Measurements from ENCODE around the gene RAD51B. TPM values are rescaled to one million over a fixed set of nuclear protein-coding genes. Genes with fewer than 3 reads are reported as not detected.

The RAD51B gene
- total and polyA plus RNA-seq, 2 donors (not counting 1 experiment from before 2014, with no cell fraction given): 4.6 to 16.3 TPM

DNA sequence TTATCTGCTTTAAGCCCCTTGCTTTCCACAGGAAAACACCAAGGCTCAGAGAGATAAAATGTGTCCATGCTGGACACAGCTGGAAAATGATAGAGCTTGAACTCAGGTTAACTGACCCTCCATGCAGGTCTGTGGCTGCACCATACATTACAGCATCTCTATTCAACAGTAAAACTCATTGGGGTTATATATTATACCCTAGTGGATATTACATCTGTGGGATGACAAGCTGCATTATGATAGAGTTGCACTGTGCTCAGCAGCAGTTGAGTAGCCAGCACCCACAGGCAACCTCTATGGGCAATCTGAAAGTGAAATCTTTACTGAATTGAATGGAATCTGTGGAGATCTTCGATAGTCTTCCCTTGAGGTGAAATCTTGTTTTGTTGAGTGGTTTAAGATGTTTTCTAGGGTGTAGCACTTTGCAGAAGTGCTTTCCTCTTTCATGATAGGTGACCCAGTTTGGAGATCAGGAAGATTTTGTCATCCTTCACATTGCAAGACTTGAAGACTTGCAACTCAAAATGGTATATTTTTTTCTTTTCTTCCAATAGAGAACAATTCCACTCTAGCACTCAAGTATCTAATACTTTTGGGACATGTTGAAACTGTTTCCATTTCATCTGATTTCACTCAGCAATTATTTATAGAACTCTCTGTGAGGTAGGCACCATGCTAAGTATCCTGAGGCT, 389.2 kb downstream of the RAD51B start:
- no peaks in the 10 kb centered on the region for H3K27me3 ChIP-seq (ENCODE audit: control insufficient read depth, insufficient read depth, low read length)
- H3K27ac ChIP-seq (ENCODE audit: insufficient read depth, low read length): no peak overlapping the region
- H4K20me1 ChIP-seq (ENCODE audit: control insufficient read depth, extremely low read depth, insufficient read depth, low read length): no peaks in the 10 kb centered on the region
- peaks cover 17% of the 10 kb centered on the region for H3K4me1 ChIP-seq (ENCODE audit: control insufficient read depth, extremely low read depth, insufficient read depth, low read length)
- no peak overlapping the region for H3K4me3 ChIP-seq (replicated peaks in 1 of 4; ENCODE audit: control extremely low read depth in 1 of 4, insufficient read depth in 1 of 4, low read depth in 3 of 4, low read length in 4 of 4)
- H3K79me2 ChIP-seq (ENCODE audit: control insufficient read depth, insufficient read depth, low read length): no peaks in the 10 kb centered on the region
- TF ChIP-seq EZH2 (IDR thresholded peaks at IDR 0.05; ENCODE audit: low read length, missing control alignments): no peak
- TF ChIP-seq, protein P1, sequence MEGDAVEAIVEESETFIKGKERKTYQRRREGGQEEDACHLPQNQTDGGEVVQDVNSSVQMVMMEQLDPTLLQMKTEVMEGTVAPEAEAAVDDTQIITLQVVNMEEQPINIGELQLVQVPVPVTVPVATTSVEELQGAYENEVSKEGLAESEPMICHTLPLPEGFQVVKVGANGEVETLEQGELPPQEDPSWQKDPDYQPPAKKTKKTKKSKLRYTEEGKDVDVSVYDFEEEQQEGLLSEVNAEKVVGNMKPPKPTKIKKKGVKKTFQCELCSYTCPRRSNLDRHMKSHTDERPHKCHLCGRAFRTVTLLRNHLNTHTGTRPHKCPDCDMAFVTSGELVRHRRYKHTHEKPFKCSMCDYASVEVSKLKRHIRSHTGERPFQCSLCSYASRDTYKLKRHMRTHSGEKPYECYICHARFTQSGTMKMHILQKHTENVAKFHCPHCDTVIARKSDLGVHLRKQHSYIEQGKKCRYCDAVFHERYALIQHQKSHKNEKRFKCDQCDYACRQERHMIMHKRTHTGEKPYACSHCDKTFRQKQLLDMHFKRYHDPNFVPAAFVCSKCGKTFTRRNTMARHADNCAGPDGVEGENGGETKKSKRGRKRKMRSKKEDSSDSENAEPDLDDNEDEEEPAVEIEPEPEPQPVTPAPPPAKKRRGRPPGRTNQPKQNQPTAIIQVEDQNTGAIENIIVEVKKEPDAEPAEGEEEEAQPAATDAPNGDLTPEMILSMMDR (conservative IDR thresholded peaks at IDR 0.05 in 1 of 2, IDR thresholded peaks at IDR 0.05 in 1 of 2; ENCODE audit: low read depth in 1 of 2, low read length in 2 of 2): no peak
- H3K4me2 ChIP-seq (ENCODE audit: extremely low read depth, insufficient read depth, low read length): no peak overlapping the region
- H2AFZ ChIP-seq (ENCODE audit: low read length): no peak overlapping the region
- DNase-seq (ENCODE audit: low read depth in 2 of 2): no peak
- H3K9me3 ChIP-seq (ENCODE audit: control insufficient read depth, insufficient read depth, low read depth, low read length): no peaks in the 10 kb centered on the region
- no peaks in the 10 kb centered on the region for H3K36me3 ChIP-seq (ENCODE audit: control insufficient read depth, insufficient read depth, low read length)
- H3K9ac ChIP-seq (ENCODE audit: insufficient read depth, low read length): no peak overlapping the region

DNA sequence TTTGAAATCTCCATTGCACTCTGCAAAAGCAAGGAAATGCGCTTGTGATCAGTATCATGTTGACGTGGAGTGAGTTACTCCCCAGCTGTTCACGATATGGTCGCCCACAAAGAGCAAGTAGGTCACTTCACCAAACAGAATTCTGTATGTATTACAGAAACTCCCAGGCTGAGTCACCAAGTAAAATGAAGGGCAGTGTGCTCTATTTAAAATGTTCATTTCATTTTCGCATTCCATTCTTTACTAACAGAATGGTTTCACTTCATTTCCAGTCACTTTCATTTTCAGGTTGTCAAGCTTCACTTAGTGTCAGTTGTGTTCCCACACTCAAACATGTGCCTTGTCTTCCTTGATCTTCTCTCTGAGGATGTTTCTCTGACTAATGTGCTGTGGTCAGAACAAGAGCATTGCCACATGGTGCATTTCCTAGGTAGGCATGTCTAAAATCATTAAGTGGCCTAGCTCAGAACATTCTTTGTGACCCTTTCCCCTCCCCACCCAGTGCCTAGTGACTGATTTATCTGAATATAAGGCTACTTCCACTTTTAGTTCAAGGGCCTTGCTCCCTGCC, 391.2 kb downstream of the RAD51B start:
- peak overlapping the region in 1 of 4 experiments; percentile 40 for H3K4me3 ChIP-seq (replicated peaks in 1 of 4; ENCODE audit: control extremely low read depth in 1 of 4, insufficient read depth in 1 of 4, low read depth in 3 of 4, low read length in 4 of 4)
- no peaks in the 10 kb centered on the region for H3K9me3 ChIP-seq (ENCODE audit: control insufficient read depth, insufficient read depth, low read depth, low read length)
- DNase-seq (ENCODE audit: low read depth in 2 of 2): peak; percentile 98 to 99
- no peaks in the 10 kb centered on the region for H3K79me2 ChIP-seq (ENCODE audit: control insufficient read depth, insufficient read depth, low read length)
- peak overlapping the region; percentile 60 for H3K27ac ChIP-seq (ENCODE audit: insufficient read depth, low read length)
- H3K9ac ChIP-seq (ENCODE audit: insufficient read depth, low read length): no peak overlapping the region
- H2AFZ ChIP-seq (ENCODE audit: low read length): no peak overlapping the region
- TF ChIP-seq, protein P1 (conservative IDR thresholded peaks at IDR 0.05 in 1 of 2, IDR thresholded peaks at IDR 0.05 in 1 of 2; ENCODE audit: low read depth in 1 of 2, low read length in 2 of 2): no peak
- no peak for TF ChIP-seq EZH2 (IDR thresholded peaks at IDR 0.05; ENCODE audit: low read length, missing control alignments)
- no peaks in the 10 kb centered on the region for H4K20me1 ChIP-seq (ENCODE audit: control insufficient read depth, extremely low read depth, insufficient read depth, low read length)
- no peaks in the 10 kb centered on the region for H3K27me3 ChIP-seq (ENCODE audit: control insufficient read depth, insufficient read depth, low read length)
- no peaks in the 10 kb centered on the region for H3K36me3 ChIP-seq (ENCODE audit: control insufficient read depth, insufficient read depth, low read length)
- H3K4me1 ChIP-seq (ENCODE audit: control insufficient read depth, extremely low read depth, insufficient read depth, low read length): peaks cover 17% of the 10 kb centered on the region
- peak overlapping the region; percentile 36 for H3K4me2 ChIP-seq (ENCODE audit: extremely low read depth, insufficient read depth, low read length)

DNA sequence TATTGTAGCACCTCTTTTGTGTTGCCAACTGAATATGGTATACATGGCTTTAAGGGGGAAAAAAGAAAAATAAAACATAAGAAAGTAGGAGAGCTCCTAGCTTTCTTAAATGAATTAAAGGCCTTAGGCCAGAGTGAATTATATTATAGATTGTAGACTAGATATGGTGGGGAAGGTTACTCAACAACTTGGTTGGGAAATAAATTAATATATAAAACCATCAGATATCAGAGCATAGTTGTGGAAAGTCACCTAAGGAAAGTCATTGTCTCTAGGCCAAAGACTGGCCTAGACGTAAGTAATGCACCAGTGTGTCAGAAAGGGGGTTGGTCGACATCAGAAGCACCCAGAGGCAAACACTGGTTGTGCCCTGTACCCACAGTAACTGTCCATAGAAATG, 391.8 kb downstream of the RAD51B start:
- peak in 1 of 2 donors; percentile 39 for DNase-seq (ENCODE audit: low read depth in 2 of 2)
- Histone ChIP-seq H4K20me1 (ENCODE audit: control insufficient read depth, extremely low read depth, insufficient read depth, low read length) (no peaks in the 10 kb centered on the region), H3K79me2 (ENCODE audit: control insufficient read depth, insufficient read depth, low read length) (no peaks in the 10 kb centered on the region), H3K9me3 (ENCODE audit: control insufficient read depth, insufficient read depth, low read depth, low read length) (no peaks in the 10 kb centered on the region), H3K36me3 (ENCODE audit: control insufficient read depth, insufficient read depth, low read length) (no peaks in the 10 kb centered on the region), H3K4me1 (ENCODE audit: control insufficient read depth, extremely low read depth, insufficient read depth, low read length) (peaks cover 17% of the 10 kb centered on the region), H3K27ac (ENCODE audit: insufficient read depth, low read length) (peak overlapping the region; percentile 60), H3K4me2 (ENCODE audit: extremely low read depth, insufficient read depth, low read length) (peak overlapping the region; percentile 36), H3K9ac (ENCODE audit: insufficient read depth, low read length) (no peak overlapping the region), H2AFZ (ENCODE audit: low read length) (no peak overlapping the region), H3K27me3 (ENCODE audit: control insufficient read depth, insufficient read depth, low read length) (no peaks in the 10 kb centered on the region), H3K4me3 (replicated peaks in 1 of 4; ENCODE audit: control extremely low read depth in 1 of 4, insufficient read depth in 1 of 4, low read depth in 3 of 4, low read length in 4 of 4) (no peak overlapping the region)
- TF ChIP-seq, protein P1 (conservative IDR thresholded peaks at IDR 0.05 in 1 of 2, IDR thresholded peaks at IDR 0.05 in 1 of 2; ENCODE audit: low read depth in 1 of 2, low read length in 2 of 2): no peak
- no peak for TF ChIP-seq EZH2 (IDR thresholded peaks at IDR 0.05; ENCODE audit: low read length, missing control alignments)
